Epithelial cell of prostate (primary cell): ENCODE data around the gene SLC2A1.

ENCODE experiments used
- DNase-seq: peaks from one replicate; pipeline ENCODE4 v3.0.0-alpha.2; 2011; ENCODE audit warnings: low read depth, low spot score
- H3K27ac ChIP-seq: fragments of 450-650 bp; 2 replicates; pipeline ENCODE4 v1.5.1; 2017; ENCODE audit warnings: mild to moderate bottlenecking

SLC2A1 gene

DNA sequence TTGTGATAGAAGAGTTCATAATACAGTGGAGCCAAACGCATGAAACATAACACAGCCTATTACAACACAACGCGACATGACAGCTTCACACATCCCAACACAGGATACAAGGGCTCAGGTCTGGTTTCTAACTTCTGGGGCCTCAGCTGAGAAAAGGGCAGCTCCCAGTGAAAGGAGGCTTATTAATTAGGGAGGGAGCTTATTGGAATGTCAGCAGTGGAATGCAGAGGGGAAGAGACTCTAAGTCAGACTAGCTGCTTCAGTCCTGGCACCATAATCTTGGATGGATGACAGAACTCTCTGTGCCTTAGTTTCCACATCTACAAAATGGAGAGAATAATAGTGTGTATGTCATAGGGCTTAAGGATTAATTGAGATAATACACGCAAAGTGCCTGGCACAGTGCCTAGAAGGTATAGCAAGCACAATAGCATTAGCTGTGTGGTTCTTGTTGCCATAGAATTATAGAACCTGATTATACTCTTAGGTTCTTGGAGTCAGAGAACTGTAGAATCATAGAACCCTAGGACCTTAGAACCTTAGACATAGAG lies 22.7 kb upstream of the SLC2A1 start:
- no peak overlapping the region for H3K27ac ChIP-seq
- DNase-seq: no peak

- DNase-seq: no peak
- H3K27ac ChIP-seq: no peak overlapping the region
Measured at GRCh38 chr1:42979896-42980800, 21.5 kb upstream of the SLC2A1 start.

DNA sequence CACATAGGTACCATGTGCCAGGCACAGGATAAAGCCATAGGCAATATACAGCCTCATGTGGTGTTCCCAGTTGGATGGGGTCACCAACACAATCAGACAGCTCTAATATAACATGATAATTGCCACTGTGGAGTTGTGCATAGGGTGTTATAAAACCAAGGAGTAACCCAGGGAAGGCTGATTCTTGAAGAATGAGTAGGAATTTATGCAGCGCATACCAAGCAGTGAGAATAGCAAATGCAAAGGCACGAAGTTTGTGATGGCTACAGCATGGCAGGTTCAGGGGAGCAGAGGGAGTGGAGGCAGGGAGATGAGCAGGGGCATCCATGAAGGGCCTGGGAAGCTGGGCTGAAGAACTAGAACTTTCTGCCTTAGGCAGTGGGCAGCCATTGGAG lies 20.4 kb upstream of the SLC2A1 start:
- no peak overlapping the region for H3K27ac ChIP-seq
- no peak for DNase-seq

DNA sequence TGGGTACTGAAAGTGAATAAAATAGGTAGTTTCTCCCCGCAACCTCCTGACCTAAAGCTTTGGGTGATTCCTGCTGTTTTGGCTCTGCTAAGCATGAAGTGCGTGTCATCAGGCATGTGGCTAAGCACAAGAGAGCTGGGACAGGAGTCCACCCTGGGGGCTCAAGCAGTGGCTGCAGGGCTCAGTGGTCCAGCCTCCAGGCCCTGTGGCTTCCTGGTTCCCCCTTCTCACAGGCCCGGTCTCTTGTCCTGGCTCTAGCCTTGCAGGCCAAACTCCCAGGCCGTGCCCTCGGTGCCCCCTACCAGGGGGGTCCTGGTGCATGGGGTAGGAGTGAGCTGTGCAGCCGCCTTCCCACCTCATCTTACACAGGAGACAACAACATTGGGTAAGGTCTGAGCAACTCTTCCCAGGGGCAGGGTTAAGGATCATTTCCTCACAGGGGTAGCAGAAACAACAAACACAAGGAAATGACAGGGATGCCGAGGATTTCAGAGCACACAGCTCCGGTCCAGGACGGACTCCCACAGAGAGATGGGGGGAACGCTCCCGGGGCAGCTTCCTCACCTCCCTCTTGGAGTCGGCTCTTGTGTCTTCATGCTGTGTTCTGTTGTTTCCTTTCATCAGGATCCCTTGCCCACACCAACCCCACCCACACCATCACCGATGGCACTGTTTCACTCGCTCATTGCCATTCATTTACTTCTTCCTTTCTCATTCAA lies 19.8 kb upstream of the SLC2A1 start:
- H3K27ac ChIP-seq: no peak overlapping the region
- DNase-seq: no peak

DNA sequence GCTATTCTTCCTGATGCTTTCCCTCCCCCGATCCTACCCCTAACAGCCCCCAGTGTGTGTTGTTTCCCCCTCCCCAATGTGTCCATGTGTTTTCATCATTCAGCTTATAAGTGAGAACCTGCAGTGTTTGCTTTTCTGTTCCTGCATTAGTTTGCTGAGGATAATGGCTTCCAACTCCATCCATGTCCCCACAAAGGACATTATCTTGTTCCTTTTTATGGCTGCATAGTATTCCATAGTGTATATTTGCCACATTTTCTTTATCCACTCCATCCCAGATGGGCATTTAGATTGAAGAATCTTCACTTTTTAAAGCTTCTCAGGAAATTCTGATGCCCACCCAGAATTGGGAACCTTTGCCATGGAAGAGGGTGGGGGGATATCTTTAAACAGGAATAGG lies 19.0 kb upstream of the SLC2A1 start:
- no peak overlapping the region for H3K27ac ChIP-seq
- no peak for DNase-seq

GRCh38 chr1:42975561-42976225 lies 17.0 kb upstream of the SLC2A1 start:
- H3K27ac ChIP-seq: no peak overlapping the region
- no peak for DNase-seq

GRCh38 chr1:42974767-42975437 lies 16.2 kb upstream of the SLC2A1 start:
- no peak for DNase-seq
- no peak overlapping the region for H3K27ac ChIP-seq

DNA sequence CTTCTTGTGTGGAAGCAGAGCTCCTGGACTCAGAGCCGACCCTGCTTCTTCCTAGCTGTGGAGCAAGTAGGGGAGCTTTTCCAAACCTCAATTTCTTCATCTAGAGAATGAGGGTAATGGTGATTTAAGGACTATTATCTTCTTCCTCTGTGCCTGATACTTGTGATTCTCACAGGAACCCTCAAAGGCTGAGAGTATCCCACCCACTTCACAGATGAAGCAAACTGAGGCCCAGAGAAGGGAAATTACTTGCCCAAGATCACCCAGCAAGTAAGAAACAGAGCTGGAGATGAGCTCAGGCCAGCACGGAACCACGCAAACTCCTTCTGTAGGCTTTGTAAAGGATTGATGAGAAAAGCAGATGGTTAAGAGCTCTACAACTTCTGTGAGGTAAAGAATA lies 15.1 kb upstream of the SLC2A1 start:
- no peak overlapping the region for H3K27ac ChIP-seq
- DNase-seq: no peak

DNA sequence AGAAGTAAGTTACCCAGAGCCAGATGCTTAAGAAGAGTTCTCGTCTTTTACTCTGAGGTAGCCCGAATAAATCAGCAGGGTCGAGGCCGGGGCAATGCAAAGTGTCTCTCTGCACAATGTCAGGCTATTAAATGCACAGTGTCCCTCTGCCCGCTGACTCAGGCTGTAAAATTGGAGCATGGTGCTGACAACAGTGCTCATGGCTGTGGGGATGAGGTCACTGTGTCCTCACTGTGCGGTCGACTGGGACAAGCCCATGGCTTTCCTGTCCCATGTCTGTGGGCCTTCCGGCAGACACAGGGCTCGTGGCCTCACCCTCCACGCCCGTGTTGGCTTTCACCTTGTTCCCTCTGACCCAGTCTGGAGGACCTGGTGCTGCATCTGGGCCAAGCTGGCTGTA lies 14.6 kb upstream of the SLC2A1 start:
- no peak overlapping the region for H3K27ac ChIP-seq
- DNase-seq: no peak

DNA sequence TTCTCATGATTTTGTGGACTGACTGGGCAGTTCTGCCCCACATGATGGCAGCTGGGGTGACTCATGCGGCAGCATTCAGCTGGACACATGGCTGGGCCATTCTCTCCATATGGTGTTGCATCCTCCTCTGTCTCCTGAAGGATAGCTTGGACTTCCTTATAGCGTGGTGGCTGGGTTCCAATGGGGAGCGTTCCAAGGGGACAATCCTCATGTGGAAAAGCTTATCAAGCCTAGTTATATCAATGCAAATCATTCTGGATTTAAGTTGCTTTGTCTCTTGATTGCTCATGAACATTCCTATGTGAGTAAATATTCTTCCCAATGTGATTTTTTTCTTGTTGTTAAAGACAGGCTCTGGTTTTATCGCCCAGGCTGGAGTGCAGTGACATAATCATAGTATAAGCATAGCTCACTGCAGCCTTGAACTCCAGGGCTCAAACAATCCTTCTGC lies 13.2 kb upstream of the SLC2A1 start:
- DNase-seq: no peak
- no peak overlapping the region for H3K27ac ChIP-seq

GRCh38 chr1:42970143-42970542 lies 11.5 kb upstream of the SLC2A1 start:
- DNase-seq: no peak
- no peak overlapping the region for H3K27ac ChIP-seq

GRCh38 chr1:42968654-42969053 lies 10.0 kb upstream of the SLC2A1 start:
- H3K27ac ChIP-seq: no peak overlapping the region
- no peak for DNase-seq

GRCh38 chr1:42966688-42967612 lies 8.3 kb upstream of the SLC2A1 start:
- peak overlapping the region; percentile 93 for H3K27ac ChIP-seq

DNA sequence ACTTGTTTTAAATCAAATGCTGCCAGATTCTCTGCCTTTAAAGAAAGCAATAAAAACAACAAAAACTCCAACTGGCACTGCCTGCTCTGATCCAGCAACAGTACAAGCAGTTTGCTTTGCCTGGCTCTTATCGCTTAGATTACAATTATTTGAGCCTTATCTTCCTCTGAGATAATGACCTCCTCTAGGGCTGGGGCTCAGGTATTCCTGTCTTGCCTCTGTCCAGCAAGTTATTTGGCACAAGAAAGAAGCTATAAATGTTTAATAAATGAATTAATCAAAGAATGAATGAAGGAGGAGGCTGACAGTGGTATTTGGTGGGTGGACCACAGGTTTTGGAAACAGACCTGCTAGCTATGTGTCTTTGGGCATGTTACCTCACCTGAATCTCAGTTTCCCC lies 6.7 kb upstream of the SLC2A1 start:
- DNase-seq: no peak
- H3K27ac ChIP-seq: peak overlapping the region; percentile 93

More at GRCh38 chr1:42966688-42967612, 8.3 kb upstream of the SLC2A1 start:
- peak; percentile 95 for DNase-seq

DNA sequence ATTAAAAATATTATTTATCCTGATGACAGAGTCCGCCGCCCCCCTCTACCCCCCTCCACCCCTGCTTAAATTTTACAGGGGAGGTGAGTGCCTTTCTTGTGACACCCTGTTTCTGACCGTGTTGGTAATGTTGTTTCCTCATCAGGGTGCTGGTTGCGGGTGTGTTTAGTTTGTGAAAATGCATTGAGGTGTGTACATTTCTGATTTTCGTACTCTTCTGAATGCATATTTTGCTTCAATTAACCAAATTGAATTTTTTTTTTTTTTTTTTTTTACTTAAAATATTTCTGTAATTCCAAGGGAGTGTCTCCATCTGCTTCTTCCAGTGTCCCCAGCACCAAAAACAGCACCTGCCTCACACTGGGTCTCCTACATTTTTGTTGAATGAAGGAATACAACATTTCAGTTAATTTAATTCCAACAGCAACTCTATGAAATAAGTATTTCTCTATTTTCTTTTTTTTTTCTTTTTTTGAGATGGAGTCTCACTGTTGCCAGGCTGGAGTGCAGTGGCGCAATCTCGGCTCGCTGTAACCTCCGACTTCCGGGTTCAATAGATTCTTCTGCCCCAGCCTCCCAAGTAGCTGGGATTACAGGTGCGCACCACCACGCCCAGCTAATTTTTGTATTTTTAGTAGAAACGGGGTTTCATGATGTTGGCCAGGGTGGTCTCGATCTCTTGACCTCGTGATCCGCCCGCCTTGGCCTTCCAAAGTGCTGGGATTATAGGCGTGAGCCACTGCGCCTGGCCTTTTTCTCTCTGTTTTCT lies 5.6 kb upstream of the SLC2A1 start:
- peak overlapping the region; percentile 65 for H3K27ac ChIP-seq
- no peak for DNase-seq

- H3K27ac ChIP-seq: peak overlapping the region; percentile 65
- DNase-seq: no peak
Measured at GRCh38 chr1:42963378-42964043, 4.8 kb upstream of the SLC2A1 start.

DNA sequence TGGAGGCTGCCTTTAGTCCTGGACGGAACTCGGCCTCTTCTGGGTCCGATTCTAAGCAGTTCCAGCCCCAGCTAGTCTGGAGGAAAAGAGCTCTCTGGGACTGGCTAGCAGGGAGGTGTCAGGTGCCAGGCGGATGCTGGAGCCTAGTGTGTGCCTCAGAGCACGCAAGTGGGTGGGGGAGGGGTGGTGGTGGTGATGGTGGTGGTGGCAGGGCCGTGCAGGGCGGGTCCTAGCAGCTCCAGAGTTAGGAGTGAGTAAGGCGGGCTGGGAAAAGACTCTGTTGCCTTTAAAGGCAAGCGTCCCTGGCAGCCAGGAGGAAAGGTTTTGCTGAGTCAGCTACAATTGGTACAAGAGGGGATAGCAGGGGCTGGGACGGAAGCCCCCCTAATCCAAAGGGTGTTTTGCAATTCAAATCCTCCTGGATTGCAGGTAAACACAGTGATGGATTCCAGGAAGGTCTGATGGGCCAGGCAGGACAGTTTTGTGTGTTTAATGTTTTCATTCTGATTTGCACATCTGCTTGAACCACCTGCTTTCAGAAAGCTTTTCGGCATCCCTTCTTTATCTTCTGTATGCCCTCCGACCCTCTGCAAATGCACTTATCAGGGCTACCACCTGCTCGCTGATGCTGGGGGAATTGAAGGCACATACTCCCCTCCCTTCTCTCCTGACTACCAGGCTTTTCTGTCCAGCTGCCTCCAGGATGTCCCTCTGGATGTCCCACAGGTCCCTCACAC lies 4.1 kb upstream of the SLC2A1 start:
- no peak for DNase-seq
- H3K27ac ChIP-seq: peak overlapping the region; percentile 65
